T47D (cell line): ENCODE measurements around the gene TLE2.
"Not testable (repeated sequence)": the region's sequence is repeated elsewhere in the genome, so short reads cannot be mapped to it uniquely, and the experiment has no call there.

Experiments
- DNase-seq, 2 experiments: peaks; one replicate each; pipeline versions ENCODE4 v3.0.0 to v3.0.0-alpha.2; 2011 to 2012; ENCODE audit warnings: low read depth in 1 of 2, low spot score in 1 of 2
- JUND ChIP-seq: IDR thresholded peaks from 2 replicates; pipeline ENCODE4 v1.6.1; 2012; ENCODE audit warnings: low read depth
- in situ Hi-C: cut with HindIII; loops from 2 replicates; pipeline ENCODE4 v1.10.0; 2016; ENCODE audit warnings: low sequenced_read_pairs, low pct_unique_long_range_greater_than_20kb

Gene TLE2

DNA sequence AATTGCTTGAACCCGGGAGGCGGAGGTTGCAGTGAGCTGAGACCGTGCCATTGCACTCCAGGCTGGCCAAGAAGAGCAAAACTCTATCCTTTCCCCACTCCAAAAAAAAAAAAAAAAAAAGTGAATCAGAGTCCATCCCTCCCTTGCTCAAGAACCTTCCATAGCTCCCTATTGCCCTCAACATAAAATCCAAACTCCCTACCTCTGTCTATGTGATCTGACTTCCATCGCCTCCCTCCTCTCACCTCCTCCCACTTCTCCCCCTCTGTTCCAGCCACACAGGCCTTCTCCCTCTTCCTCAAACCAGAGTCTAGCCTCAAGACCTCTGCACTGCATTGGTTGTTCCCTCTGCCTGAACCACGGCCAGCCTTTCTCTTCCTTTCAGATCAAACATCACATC, 10.0 kb upstream of the TLE2 start:
- in situ Hi-C loops: no loop called here
- no peak for DNase-seq
- TF ChIP-seq JUND: no peak

DNA sequence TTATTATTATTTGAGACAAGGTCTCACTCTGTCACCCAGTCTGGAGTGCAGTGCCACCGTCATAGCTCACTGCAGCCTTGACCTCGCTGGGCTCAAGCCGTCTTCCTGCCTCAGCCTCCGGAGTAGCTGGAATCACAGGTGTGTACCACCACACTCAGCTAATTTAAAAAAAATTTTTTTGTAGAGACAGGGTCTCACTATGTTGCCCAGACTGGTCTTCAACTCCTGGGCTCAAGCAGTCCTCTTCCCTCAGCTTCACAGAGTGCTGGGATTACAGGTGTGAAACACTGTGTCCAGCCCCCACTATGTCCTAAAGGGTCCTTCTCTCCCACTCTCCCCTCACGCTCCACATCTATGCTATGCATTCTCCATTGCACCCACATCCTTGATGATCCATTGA, 9.1 kb upstream of the TLE2 start:
- no peak for TF ChIP-seq JUND
- no peak for DNase-seq
- in situ Hi-C loops: no loop called here

DNA sequence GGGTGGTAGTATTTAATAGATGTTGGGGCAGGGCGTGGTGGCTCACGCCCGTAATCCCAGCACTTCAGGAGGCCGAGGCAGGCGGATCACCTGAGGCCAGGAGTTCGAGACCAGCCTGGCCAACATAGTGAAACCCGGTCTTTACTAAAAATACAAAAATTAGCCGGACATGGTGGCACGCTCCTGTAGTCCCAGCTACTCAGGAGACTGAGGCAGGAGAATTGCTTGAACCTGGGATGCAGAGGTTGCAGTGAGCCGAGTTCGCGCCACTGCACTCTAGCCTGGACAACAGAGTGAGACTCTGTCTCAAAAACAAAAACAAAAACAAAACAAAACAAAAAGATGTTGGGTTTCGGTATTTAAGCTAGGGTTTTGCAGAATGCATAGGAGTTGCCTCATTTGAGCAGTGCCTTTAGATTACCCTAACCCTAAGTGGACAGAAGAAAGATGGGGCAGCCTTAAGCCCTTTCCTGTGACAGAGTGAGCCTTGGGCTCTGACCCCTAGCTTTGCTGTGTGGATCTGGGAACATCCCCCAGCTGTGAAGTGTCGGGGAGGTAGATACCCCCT, 8.0 kb upstream of the TLE2 start:
- in situ Hi-C loops, DNase-seq: not testable (repeated sequence)

DNA sequence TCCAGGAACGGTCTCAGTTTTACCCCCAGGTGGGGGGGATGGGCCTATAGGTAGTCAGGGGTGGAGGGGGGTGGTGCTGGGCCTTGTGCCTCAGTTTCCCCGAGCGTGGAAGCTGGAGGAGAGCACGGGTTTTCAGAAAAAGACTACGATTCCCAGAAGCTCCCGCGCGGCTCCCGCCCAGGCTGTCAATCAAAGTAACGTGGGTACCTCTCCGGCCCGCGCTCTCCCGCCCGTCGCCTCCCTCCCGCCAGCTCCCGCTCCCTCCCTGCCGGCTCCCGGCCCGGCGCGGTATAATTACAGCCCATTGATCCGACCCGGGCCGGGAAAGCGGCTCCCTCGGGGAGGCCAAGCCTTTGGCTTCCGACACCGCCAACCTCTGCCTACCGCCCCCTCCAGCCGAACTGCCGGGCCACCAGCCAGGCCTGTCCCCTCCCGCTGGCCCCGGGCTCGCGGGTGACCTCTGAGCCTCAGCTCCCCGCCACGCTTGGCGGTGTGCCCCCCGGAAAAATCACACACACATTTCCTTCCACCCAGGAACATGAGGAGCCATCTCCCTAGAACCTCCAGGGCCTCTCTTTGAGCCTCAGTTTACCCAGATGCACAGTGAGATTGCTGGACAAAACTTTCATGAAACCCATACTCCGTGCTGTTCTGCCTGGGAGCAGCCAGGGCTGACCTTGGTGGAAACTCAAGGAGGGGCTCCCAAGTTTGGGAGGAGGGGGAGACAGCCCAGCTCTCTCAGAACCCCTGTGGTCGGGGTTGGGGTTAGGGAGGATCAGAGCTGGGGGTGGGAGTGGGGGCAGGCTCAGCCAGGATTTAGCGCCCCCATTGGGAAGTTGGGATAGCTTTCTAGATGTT, 7.3 kb upstream of the TLE2 start:
- TF ChIP-seq JUND: no peak
- in situ Hi-C loops: no loop called here
- DNase-seq: peak; percentile 71 to 93

DNA sequence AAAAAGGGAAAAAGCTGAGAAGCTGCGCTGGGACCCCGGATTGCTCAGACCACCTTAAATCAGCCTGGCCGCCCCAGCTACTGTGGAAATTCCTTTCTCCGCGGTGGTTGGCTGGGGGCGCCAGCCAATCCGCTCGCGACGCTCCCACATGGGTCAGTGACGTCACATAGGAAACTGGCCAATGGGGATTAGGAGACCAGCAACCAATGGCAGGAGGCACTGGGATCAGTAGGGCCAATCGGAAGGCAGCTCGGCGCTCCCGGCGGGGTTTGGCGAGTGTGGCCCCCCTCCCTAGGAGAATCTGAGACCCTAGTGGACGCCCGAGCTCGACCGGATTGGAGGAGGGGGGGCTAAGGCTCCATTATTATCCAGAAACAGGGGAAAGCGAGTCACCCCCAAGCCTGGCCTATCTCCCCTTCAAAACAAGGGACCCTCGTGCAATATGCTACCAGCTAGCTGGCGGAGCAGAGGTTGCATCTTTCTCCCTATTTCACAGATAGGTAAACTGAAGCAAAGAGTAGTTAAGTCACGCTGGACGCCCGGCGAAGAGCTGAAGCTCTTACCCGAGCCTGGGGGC, 6.5 kb upstream of the TLE2 start:
- in situ Hi-C loops: no loop called here
- peak; percentile 99 for DNase-seq
- TF ChIP-seq JUND: no peak

DNA sequence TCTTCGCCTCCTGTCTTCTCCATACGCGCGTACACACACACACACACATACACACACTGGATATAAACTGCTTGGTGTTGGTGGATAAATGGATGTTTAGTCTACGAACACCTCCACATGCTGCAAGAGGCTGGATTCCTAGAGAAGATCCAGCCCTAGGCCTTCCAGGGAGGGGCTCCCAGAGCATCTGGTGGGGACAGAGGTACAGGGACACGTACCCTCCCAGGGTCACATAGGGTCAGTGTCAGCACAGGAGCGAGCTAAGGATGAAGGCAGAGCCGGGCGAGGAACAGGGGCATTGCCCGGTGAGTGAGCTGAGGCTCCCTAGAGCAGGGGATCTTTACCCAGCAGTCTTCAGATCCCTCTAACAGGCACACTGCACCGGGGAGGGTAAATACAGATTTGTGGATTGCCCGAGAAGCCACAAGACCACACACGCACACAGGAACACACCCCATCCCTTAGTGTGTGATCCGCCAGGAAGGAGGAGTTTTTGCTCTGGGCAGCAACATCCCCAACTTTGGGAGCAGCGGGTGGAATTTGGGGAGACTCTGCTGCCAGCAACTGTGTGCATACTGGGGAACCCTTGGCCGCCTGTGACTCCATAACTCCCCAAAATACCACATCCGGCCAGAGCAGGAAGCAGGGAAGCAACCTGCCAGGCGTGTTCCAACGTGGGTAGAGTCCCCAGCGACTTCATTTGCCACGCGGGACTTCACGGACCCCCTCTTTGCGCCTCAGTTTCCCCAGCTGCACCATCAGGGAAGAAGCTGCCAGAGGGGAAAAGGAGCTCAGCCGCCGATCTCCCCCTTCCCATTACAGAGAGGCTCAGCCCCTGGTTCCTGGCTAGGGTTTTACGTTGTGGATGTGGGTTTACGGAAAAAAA, 5.8 kb upstream of the TLE2 start:
- TF ChIP-seq JUND: no peak
- DNase-seq: peak in 1 of 2 experiments; percentile 38
- in situ Hi-C loops: no loop called here

DNA sequence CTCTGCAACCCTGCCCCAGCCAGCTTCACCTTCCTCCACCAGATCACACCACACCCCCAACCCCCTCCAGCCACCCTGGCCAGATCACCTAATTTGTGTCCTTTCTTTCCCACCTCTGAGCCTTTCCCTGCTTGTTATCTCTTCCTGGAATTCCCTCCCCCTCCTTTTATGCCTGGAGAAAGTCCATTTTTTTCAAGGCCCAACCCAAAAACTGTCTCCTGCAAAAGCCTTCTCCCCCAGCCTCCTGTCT, 5.3 kb upstream of the TLE2 start:
- in situ Hi-C loops: no loop called here
- no peak for TF ChIP-seq JUND

DNA sequence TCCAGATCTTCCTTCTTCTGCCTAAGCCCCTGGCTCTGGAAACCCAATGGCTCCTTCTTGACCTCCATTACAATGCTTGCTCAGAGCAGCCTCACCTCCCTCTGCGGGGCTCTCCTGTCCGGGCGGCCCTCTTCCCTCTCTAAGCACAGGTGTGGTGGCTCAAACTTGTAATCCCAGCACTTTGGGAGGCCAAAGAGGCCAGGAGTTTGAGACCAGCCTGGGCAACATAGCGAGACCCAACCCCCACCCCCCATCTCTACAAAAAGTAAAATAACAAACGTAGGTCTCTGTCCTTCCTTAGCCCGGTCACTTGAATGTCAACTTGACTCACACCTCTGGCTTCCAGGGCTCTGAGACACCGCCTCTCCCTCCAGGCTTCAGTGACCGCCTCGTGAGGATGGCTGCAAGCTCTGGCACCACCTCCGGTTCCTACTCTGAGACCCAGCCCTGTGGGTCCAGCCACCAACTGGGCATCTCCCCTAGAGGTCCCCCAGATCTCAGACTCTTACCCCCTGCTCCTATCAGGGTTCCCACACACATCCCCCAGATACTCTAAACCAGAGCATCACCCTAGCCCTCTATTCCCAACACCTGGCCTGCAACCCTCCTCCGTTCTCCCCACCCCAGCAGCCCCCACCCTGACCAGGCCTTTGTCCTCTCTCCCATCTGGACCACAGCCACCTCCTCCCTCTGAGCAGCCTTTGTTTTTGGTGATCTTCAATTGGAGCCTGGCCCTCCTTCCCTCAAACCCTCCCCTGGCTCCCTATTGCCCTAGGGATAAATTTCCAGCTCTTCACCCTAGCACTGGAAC, 4.7 kb upstream of the TLE2 start:
- no peak for DNase-seq
- in situ Hi-C loops: no loop called here
- no peak for TF ChIP-seq JUND

More for the DNA sequence above, 5.3 kb upstream of the TLE2 start:
- DNase-seq: no peak

DNA sequence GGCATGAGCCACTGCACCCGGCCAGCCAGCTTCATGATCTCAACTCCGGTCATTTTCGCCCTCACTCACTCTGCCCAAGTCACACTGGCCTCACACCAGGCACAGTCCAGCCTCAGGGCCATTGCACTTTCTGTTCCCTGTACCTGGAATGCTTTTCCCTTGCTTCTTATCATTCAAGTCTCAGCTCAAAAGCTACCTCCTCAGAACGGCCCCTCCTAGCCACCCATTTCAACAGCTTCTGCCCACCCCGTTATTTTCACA, 2.5 kb upstream of the TLE2 start:
- in situ Hi-C loops: no loop called here
- no peak for TF ChIP-seq JUND
- no peak for DNase-seq

DNA sequence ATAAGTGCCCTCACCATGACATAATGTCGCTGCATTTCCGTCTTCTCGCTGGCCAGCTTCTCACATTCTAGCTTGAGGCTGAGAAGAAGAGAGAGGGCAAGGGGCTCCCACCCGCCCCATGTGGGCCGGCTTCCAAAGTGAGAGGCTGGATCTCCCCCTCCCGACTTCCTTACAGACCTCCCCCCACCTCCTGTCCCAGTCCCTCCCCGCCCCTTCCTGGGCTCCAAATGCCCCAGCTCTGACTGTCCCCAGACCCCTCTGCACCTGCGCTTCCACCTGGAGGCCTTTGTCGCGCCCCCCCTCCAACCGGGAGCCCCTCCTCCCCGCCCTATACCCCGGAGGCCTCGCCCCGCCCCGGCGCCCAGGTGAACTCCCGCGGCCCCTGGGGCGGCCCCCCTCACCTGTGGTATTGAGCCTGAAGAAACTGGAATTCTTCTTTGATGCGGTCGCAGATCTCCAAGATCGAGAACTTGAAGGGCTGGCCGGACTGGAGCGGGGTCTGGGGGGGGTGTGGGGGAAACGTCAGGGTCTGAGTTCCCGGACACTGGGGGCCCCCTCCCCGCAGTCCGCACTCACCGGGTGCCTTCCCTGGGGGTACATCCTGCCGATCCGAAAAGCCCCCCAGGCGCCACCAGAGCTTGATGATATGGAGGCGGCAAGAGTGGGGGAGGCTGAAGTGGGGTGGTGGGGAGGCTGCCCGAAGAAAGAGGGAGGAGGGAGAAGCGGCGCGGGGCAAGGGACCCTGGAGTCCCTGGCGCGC, 595 bp downstream of the TLE2 start:
- in situ Hi-C loops: no loop called here
- peak in 1 of 2 experiments; percentile 29 for DNase-seq
- TF ChIP-seq JUND: no peak

DNA sequence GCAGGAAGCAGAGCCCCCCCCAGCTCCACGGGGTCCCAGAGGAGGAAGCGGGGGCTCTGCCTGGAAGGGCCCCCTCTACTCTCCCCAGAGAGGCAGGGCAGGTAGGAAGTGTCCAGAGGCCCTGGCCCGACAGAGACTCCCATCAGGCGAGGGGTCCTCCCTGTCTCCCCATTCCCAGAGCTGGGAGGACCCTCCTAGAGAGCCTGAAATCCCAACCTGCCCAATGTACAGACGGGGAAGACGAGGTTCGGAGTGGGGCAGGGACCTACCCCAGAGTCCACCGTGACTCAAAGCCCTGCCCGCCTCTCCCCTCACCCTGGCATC, 1.1 kb downstream of the TLE2 start:
- in situ Hi-C loops: no loop called here
- no peak for DNase-seq

DNA sequence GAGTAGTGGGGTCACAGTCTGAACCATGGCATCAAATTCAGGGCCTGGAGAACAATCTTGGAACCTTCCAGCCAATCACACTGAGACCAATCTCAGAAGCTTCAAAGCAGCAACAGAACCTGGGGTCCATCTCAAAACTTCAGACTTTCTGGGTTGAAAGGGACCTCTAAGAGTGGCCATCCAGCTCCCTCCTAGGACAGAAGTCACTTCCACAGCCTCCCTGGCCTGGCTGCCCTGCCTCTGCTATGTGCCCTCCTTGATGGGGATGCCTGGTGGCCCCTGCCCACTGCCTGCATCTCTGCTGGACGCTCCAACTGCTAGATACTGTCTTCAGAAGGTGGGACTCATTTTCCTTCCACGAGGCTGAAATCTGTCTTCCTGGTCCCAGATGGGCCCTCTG, 1.8 kb downstream of the TLE2 start:
- in situ Hi-C loops: no loop called here
- DNase-seq: no peak

More for the DNA sequence above, 1.1 kb downstream of the TLE2 start:
- no peak for TF ChIP-seq JUND

More for the DNA sequence above, 1.8 kb downstream of the TLE2 start:
- TF ChIP-seq JUND: no peak
